AG20443 (cell line): ENCODE results near the gene CST3.
A peak's percentile ranks its signal among the peaks of the same experiment; 100 is the strongest.
"Not testable (repeated sequence)": the region's sequence is repeated elsewhere in the genome, so short reads cannot be mapped to it uniquely, and the experiment has no call there.

Experiments used
- DNase-seq: peaks from one replicate; pipeline ENCODE4 v3.0.0; 2012; ENCODE audit warnings: low spot score, mixed read lengths

CST3 gene

DNA sequence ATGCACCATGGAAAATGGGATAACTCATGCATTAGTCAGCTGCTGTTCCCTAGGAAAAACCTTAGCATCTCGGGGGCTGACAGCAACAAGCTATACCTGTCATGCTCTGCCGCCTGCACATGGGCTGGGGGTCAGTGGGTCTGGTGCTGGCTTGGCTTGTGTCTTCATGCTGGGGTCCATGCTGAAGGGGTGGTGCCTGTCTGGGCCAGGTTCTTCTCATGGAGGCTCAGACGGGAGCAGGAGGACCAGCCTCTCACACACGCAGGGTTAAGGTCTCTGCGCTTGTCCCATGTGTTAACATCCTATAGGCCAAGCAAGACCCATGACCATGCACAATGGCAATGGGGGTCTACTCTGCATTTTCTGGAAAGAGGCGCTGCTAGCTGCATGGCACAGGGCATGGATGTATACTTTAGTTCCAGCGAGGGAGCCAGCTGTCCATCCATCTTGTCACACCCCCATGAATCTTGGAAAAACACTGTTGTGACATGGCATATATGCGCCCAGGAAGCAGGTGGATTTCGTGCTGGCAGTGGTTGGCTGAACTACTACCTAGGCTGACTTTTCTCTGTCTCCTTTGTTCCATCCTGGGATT is 24.6 kb upstream of the CST3 start:
- no peak for DNase-seq

DNA sequence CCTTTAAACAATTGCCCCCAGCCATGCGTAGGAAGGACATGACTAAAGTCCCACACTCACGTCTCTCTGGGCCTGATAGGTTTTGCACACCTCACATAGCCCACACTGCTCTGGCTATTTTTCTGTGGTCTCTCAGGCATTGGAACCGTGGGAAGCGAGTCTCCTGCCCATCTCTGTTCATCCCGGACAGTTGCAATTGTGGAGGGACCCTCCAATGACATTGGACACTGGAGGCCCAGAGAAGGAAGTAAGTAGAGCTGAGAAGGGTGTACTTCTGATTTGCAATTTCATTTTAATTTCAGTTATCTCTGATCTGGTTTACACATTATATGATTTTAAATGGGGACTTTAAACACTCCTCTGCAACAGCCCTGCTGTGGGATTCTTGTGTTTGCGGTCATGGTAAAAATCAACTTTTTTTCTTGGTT is 23.3 kb upstream of the CST3 start:
- DNase-seq = no peak

DNA sequence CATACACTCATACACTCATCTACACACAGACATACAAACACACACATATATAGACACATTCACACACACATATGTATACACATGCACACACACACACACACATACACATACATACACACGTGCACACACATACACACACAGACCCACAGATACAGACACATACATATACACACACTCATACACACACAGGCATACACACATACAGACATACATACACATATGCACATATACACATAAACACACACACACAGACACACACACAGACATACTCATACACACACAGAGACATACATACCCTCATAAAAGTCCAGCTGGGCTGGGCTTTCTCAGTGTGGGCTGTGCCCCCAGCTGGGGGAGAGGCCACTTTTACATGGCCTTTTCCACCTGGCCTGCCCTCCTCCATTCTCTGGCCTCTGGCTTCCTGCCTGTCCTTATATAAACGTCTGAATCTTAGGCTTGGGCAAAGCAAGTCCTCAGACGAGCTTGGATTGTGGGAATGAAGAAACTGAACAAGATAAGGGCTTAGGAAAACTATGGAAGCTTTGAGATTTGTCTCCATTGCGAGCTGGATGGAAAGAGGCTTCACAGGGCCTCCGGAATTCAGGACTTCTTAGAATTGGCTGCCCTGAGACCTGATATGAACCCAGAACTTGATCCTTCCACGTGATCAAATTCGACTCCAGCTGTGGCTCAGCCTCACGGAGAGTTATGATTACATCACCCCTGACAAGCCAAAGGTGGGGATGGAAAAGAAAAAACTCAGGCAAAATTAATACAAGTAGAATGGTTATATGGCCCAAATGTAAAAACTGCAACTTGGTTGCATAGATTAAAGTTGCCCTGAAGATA is 22.5 kb upstream of the CST3 start:
- peak; percentile 57 for DNase-seq

DNA sequence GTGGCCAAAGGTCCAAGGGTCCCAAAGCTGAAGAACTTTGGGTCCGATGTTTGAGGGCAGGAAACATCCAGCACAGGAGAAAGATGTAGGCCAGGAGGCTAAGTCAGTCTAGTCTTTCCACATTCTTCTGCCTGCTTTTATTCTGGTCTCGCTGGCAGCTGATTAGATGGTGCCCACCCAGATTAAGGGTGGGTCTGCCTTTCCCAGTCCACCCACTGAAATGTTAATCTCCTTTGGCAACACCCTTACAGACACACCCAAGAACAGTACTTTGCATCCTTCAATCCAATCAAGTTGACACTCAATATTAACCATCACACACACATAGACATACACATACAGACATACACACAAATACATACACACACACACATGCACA is 21.8 kb upstream of the CST3 start:
- DNase-seq = not testable (repeated sequence)

DNA sequence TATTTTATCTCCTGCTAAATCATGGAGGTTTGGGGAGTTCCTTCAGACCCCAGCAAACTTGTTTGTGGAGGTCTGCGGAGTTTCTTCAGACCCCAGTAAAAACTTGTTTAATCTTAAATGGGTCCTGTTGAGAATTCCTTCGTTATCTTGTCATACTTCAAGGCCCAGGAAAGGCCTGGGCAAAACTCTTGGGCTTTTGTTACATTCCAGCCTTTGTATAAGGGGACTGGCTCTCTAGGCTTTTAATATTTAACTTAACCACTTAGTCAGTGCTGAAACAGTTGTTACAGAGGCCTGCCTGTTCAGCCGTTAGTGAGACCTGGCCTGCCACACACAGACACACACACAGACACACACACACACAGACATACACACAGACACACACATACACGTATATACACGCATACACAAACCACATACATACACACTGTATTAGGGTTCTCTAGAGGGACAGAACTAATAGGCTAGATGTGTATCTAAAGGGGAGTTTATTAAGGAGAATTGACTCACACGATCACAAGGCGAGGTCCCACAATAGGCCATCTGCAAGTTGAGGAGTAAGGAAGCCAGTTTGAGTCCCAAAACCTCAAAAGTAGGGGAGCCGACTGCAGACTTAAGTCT is 21.3 kb upstream of the CST3 start:
- DNase-seq = no peak

DNA sequence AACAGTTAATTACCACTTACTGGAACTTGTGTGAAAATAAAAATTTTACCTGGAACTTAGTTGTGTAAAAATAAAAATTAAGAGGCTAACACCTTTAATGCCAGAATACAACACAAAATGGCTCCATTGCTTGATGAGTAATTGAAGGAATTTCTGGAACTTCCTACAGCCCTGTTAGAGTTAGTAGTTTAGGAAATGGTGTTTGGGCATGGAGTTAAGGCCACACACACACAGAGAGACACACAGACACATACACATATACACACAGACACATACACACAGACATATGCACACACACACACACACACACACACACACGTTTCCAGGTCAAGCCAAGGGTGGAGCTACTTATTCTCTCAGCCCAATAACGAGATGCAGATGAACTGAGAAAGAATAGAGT is 20.6 kb upstream of the CST3 start:
- DNase-seq = no peak

DNA sequence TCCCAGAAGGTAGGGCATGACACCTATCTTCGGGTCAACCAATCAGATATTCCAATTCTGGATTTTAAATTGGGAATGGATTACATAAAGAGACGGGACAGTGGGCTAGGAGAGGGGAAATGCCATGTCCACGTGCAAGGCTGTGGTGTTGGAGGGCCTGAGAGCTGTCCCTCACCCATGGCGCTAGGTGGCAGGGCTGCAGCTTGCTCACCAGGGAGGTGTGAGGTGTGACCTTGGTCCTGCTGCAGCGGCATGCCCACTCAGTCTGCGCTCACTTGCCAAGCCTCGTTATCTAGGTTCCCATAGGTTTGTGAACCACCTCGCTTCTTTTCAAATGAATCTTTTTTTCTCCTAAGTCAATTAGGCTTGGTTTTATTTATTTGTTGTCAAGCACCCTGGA is 19.4 kb upstream of the CST3 start:
- DNase-seq = no peak

DNA sequence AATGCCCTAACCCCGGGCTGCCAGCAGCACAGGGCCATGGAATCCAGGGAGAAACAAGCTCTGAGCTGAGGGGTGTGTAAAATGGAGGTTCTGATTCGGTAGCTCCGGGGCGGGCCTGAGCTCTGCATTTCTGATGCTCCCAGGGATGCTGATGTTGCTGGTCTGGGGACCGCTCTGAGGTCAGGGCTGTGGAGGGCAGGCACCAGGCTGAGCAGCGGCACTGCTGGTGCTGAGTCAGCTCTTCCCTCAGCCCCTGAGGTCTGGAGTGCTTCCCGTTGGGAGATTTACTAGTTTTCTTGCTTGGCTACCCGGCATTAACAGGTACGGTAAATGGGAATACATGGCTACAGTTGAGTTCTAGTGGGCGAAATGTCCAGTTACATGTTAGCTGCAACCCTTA is 18.6 kb upstream of the CST3 start:
- no peak for DNase-seq

DNA sequence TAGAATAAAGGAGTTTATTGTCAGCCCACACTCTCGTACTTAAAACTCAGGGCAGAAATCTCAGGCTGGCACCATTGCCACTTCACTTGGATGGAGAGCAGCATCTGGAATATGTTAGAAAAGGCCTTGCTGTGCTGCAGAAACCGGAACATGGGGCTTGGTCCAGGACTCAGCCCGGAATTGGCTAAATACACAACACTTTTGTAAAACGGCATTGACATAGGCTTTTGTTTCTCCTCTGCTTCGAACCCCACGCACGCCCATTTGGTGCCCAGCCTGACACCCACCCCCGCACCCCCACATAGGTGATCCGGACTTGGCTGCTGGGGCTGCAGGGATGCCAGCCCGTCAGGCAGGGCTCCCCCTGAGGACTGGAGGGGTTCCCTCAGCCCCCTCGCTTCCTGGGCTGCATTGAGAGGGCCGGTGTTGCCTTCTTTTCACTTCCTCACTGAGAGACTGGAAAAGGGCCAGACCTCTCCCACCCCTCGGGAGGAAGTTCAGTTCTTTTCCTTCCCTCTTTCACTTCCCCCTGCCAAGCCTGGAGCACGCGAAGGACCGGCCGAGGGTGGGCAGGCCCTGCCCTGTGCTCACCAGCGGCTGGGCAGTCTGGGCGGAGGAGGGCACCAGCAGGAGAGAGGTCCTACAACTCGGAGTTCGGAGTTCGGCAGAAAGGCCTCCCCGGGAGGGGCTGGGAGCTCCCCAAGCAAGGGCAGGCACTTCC is 17.9 kb upstream of the CST3 start:
- DNase-seq = peak; percentile 34

DNA sequence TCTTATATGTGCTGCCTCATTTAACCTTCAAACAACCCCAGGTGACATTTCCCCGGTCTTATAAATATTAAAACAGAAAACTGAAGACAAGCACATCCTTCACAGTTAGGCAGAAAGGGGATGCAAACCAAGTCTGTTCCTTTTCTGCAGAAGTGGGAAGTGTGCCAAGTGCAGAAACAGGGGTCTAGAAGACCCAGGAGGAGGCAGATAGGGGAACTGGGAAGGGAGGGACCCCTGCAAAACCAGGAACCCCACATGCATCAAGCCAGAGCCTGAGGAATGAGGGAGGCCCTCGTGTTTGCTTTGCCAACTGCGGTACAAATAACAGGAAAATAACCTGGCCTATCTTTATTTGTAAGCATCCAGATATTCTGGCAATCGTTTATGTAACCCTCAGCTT is 17.0 kb upstream of the CST3 start:
- DNase-seq = peak; percentile 2

DNA sequence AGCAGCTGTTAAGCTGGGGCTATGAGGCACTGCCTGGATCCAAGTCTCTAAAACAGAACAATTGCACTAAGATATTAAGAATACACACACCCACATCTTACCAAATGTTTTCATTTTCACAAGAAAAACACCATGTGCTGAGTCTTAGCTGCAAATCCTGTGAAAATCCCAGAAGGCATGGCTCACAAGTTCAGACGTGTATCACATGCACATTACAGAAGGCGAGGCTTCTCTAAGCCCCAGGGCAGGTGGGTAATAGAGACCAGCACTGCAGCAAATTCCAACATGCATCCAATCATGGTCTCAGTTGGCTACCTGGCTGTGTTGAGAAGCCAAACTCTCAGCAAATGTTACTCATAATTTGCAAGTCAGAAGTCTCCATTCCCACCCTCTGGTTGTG is 16.2 kb upstream of the CST3 start:
- peak; percentile 1 for DNase-seq

DNA sequence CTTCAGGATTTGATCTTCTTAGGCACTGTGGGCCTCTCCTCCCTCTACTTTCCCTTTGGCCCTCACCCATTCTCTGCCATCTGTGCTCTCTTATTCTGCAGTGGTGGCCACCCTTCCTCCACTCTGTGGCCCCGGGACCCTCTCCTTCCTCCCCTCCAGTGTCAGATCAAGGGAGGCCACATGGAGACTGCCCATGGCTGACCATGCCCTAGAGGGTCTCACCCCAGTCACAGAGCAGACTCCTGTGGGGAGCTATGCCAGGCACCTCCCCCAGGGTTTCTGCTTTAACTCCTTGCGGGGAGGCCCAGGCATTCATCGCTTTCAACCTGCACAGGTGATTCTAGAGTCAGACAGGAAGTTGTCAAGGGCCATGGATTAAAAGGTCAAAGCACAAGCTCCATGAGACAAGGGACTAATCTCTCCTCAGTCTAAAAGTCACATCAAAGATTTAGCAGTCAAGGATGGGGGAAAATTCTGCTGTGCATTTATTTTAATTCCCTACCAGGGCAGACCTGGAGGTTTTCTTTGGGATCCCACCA is 15.7 kb upstream of the CST3 start:
- peak; percentile 2 for DNase-seq

DNA sequence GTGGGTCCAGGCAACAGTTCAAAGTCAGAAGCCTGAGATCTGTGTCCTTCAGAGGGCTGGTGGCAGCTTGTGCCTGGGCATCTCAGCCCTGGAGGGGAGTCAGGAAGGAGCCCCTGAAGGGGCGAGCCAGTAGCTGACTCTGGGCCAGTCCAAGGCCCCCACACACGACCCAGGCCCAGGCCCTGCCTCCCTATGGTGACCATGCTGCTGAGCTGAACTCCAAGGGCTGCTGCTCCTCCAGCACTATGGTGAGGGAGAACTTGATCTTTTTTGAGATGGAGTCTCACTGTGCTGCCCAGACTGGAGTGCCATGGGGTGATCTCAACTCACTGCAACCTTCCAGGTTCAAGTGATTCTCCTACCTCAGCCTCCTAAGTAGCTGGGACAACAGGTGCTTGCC is 15.2 kb upstream of the CST3 start:
- peak; percentile 5 for DNase-seq

DNA sequence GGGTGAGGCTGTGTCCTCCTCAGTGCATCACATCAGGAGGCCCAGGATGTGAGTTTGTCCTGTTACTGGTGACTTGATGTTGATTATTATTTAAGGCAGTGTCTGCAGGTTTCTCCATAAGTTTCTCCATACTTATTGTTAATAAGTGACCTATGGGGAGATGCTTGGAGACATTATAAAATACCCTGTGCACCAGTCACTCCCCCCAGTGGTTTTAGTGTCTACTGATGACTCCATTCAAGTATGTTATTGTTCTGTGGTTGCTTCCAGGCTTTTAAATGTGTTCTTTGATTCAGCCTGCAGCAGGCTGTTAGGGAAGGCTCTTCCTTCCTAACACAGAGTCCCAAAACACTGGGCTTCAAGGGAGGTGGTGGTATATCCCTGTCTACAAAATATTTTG is 14.6 kb upstream of the CST3 start:
- peak; percentile 8 for DNase-seq

DNA sequence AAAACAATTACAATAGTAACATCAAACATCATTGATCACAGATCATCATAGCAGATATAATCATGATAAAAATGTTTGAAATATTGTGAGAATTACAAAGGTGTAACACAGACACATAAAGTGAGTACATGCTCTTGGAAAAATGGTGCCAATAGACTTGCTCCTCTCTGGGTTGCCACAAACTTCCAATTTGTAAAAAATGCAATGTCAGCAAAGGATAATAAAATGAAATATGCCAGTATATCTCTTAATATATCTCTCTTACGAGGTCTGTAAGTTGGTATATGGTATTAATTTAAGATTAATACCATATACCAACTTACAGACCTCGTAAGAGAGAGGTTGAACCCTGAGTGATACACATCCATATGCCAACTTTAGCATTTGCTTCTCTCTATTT is 13.4 kb upstream of the CST3 start:
- DNase-seq = no peak

DNA sequence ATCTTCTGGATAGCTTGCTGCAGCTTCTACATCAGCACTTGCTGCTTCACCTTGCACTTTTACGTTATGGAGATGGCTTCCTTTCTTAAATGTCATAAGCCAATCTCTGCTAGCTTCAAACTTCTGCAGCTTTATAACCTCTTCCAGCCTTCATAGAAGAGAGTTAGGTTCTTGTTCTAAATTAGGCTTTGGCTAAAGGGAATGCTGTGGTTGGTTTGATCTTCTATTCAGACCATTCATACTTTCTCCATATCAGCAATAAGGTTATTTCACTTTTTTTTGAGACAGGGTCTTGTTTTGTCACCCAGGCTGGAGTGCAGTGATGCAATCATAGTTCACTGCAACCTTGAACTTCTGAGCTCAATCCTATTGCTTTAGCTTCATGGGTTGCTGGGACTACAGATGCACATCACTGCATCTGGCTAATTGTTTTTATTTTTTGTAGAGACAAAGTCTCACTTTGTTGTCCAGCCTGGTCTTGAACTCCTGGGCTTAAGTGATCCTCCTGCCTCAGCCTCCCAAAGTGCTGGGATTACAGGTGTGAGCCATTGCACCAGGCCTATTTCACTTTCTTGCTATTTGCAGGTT is 12.2 kb upstream of the CST3 start:
- no peak for DNase-seq

DNA sequence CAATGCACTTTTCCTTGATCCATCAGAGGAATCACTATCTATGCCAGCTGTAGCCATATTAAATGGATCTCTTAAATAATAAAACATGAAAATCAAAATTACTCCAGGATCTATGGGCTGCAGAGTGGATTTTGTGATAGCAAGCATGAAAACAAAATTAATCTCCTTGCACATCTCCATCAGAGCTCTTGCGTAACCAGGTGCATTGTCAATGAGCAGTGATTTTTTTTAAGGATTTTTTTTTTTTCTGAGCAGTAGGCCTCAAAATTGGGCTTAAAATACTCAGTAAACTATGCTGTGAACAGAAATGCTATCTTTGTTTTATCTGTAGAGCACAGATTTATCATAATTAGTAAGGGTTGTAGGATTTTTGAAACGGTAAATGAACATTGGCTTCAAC is 11.5 kb upstream of the CST3 start:
- DNase-seq = no peak

DNA sequence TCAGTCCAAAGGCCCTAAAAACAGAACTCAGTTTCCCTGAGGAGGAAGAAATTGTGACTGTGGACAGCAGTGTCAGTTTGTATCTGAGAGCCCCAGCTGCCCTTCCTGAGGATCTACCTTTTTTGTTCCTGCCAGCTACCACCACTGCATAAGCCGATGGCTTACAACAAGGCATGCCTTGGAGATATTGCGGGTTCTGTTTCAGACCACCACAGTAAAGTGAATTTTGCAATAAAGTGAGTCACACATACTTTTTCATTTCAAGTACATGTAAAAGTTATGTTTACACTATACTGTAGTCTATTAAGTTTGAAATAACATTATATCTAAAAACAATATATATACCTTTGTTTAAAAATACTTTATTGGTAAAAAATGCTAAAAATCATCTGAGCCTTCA is 9.6 kb upstream of the CST3 start:
- DNase-seq = no peak

DNA sequence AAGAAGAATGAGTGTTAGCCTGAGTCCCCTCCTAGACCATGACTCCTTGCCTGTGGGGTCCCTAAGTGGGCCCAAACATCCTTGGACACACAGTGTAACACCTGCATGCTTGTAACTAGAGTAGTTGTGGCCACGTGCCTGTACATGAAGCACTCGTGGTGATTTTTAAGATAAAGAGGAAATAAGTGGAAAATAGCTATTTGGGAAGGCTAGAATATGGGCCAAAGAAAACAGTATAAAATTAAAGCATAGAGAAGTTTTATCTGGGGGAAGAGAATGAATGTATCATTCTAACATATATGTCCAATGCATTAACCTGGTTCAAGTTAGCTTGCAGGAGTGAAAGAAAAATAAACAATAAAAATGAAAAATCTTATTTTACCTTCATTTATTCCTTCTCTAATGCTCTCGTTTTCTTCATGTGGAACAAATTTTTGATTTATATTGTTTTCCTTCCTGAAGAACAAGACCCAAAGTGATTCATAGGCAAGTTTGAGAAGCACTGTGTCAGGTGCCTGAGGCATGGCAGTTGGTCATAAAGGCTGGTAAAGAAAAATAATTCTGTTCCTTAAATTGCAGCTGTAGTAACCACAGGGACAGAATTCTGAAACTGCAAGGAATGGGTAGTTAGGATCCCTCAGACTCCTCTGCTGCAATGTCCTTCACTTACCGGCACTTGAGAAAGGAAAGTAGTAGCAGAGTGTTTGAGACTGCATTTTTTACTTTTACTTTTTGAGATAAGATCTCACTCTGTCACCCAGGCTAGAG is 8.5 kb upstream of the CST3 start:
- DNase-seq = no peak

DNA sequence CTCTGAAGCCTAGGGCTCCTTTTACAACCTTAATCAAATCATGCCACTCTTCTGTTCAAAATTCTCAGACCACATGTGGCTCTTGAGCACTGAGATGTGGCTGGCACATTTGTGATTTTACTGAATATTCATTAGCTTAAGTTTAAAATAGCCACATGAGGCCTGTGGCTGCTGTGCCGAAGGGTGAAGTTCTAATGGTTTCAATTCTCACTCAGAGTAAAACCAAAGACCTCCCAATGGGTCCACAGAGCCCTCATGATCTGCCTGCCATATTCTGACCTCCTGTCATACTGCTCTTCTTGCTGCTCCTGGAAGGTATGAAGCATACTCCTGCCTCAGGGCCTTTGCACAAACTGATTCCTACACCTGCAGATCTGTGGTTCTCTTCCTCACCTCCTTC is 7.8 kb upstream of the CST3 start:
- no peak for DNase-seq

DNA sequence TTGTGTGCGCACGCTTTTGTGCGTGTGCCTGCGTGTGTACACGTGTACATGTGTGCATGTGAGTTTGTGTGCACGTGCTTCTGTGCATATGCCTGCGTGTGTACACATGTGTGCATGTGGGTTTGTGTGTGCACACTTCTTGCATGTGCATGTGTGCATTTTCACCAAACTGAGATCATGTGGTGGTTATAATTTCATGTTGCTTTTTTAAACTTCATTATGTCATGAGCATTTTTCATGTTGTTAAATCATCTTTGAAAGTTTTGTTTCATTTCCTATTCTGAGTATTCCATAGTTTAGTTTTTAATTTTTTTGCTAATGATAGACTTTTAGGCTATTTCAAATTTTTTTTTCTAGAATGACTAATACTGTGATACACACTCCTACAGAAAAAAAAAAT is 6.4 kb upstream of the CST3 start:
- DNase-seq = no peak
